OCI-LY1 (cell line): ENCODE measurements around the gene CD6.

ENCODE experiments used
- H2AFZ ChIP-seq: fragments of 200-600 bp; sonication (generic), shearing (Covaris generic); 2 replicates; pipeline ENCODE4 v1.6.0; 2014; ENCODE audit warnings: antibody characterized with exemption, mild to moderate bottlenecking, low read length
- H3F3A ChIP-seq: fragments of 200-600 bp; sonication (generic), shearing (Covaris generic); 2 replicates; pipeline ENCODE4 v1.6.0; 2014; ENCODE audit warnings: mild to moderate bottlenecking, antibody characterized with exemption, low read length, moderate library complexity; ENCODE audit not compliant: insufficient read depth
- H3K27ac ChIP-seq: fragments of 200-600 bp; sonication (generic); 2 replicates; pipeline ENCODE4 v1.5.1; 2014; ENCODE audit warnings: low read length, mixed run types, mild to moderate bottlenecking, low read depth; ENCODE audit not compliant: poor library complexity, severe bottlenecking
- H3K27me3 ChIP-seq: fragments of 200-600 bp; sonication (generic); 2 replicates; pipeline ENCODE4 v1.6.0; 2014; ENCODE audit warnings: antibody characterized with exemption, mild to moderate bottlenecking, low read length, moderate library complexity; ENCODE audit not compliant: insufficient read depth
- H3K36me3 ChIP-seq: fragments of 200-600 bp; sonication (generic); 2 replicates; pipeline ENCODE4 v1.6.1; 2014; ENCODE audit warnings: mild to moderate bottlenecking, antibody characterized with exemption, low read length, moderate library complexity, mixed read lengths; ENCODE audit not compliant: insufficient read depth
- H3K4me1 ChIP-seq: fragments of 200-600 bp; sonication (generic); 2 replicates; pipeline ENCODE4 v1.5.1; 2014; ENCODE audit warnings: mild to moderate bottlenecking, low read length, moderate library complexity; ENCODE audit not compliant: insufficient read depth, severe bottlenecking
- H3K4me2 ChIP-seq: fragments of 200-600 bp; sonication (generic), shearing (Covaris generic); 2 replicates; pipeline ENCODE4 v1.6.1; 2014; ENCODE audit warnings: low read length
- H3K4me3 ChIP-seq: fragments of 200-600 bp; sonication (generic); 2 replicates; pipeline ENCODE4 v1.5.1; 2014; ENCODE audit warnings: low read length, low read depth, mild to moderate bottlenecking, mixed read lengths; ENCODE audit not compliant: poor library complexity, severe bottlenecking
- H3K79me2 ChIP-seq: fragments of 200-600 bp; shearing (Covaris generic); 2 replicates; pipeline ENCODE4 v1.6.1; 2016; ENCODE audit warnings: mixed run types, low read length, mixed read lengths; ENCODE audit not compliant: insufficient read depth
- H3K9ac ChIP-seq: fragments of 200-600 bp; sonication (generic), shearing (Covaris generic); 2 replicates; pipeline ENCODE4 v1.6.1; 2014; ENCODE audit warnings: mild to moderate bottlenecking, low read length, mixed read lengths
- H3K9me2 ChIP-seq: fragments of 200-600 bp; sonication (generic), shearing (Covaris generic); 2 replicates; pipeline ENCODE4 v1.6.1; 2014; ENCODE audit warnings: low read depth, mild to moderate bottlenecking, low read length, mixed read lengths
- H3K9me3 ChIP-seq: fragments of 200-600 bp; shearing (Covaris generic); 2 replicates; pipeline ENCODE4 v1.6.1; 2014; ENCODE audit warnings: low read length, mixed read lengths
- H4K20me1 ChIP-seq: fragments of 200-600 bp; sonication (generic), shearing (Covaris generic); 2 replicates; pipeline ENCODE4 v1.6.0; 2016; ENCODE audit warnings: mild to moderate bottlenecking, low read length; ENCODE audit not compliant: insufficient read depth
- CTCF ChIP-seq: fragments of 200-600 bp; sonication (generic), shearing (Covaris generic); IDR thresholded peaks from 2 replicates; pipeline ENCODE4 v1.5.1; 2017; ENCODE audit warnings: mild to moderate bottlenecking, antibody characterized with exemption, low read length, moderate library complexity, mixed read lengths
- EZH2 ChIP-seq: fragments of 200-600 bp; sonication (generic), shearing (Covaris generic); IDR thresholded peaks from 2 replicates; pipeline ENCODE4 v1.8.0; 2017; ENCODE audit warnings: borderline replicate concordance, mixed run types, mild to moderate bottlenecking, antibody characterized with exemption, low read length, moderate library complexity, mixed read lengths

CD6 gene

GRCh38 chr11:60996381-60997138 lies 25.1 kb downstream of the CD6 start:
- Histone ChIP-seq H3K79me2 (no peaks in the 10 kb centered on the region), H3F3A (no peaks in the 10 kb centered on the region), H3K27me3 (no peaks in the 10 kb centered on the region; the same call in 1 of the 2 replicates), H3K4me3 (no peak overlapping the region), H3K9me2 (no peaks in the 10 kb centered on the region), H4K20me1 (no peaks in the 10 kb centered on the region), H3K4me1 (no peaks in the 10 kb centered on the region), H3K9ac (no peak overlapping the region), H3K4me2 (no peak overlapping the region), H2AFZ (no peak overlapping the region), H3K27ac (no peak overlapping the region), H3K9me3 (no peaks in the 10 kb centered on the region), H3K36me3 (no peaks in the 10 kb centered on the region)
- TF ChIP-seq EZH2 (no peak), CTCF (no peak)

- no peak overlapping the region for H3K4me2 ChIP-seq
- H3K27ac ChIP-seq, result no peak overlapping the region
- peaks cover 5% of the 10 kb centered on the region for H3K4me1 ChIP-seq
- no peak for TF ChIP-seq CTCF
- TF ChIP-seq EZH2, result no peak
- H3K9me3 ChIP-seq, result no peaks in the 10 kb centered on the region
- H3K4me3 ChIP-seq, result no peak overlapping the region
- H3K79me2 ChIP-seq, result no peaks in the 10 kb centered on the region
- H3K27me3 ChIP-seq, result no peaks in the 10 kb centered on the region; the same call in 1 of the 2 replicates
- H3K9me2 ChIP-seq, result no peaks in the 10 kb centered on the region
- no peak overlapping the region for H3K9ac ChIP-seq
- no peaks in the 10 kb centered on the region for H4K20me1 ChIP-seq
- no peak overlapping the region for H2AFZ ChIP-seq
- H3F3A ChIP-seq, result no peaks in the 10 kb centered on the region
- no peaks in the 10 kb centered on the region for H3K36me3 ChIP-seq
Observed at GRCh38 chr11:61000426-61000825, 28.9 kb downstream of the CD6 start.

GRCh38 chr11:61001931-61002330 lies 30.5 kb downstream of the CD6 start:
- Histone ChIP-seq H3K4me2 (no peak overlapping the region), H3K27ac (no peak overlapping the region), H3K9ac (no peak overlapping the region), H3K4me3 (no peak overlapping the region), H3K4me1 (peaks cover 5% of the 10 kb centered on the region), H3K9me2 (no peaks in the 10 kb centered on the region), H4K20me1 (no peaks in the 10 kb centered on the region), H2AFZ (no peak overlapping the region), H3K79me2 (no peaks in the 10 kb centered on the region), H3F3A (no peaks in the 10 kb centered on the region), H3K9me3 (no peaks in the 10 kb centered on the region), H3K27me3 (no peaks in the 10 kb centered on the region; the same call in 1 of the 2 replicates), H3K36me3 (no peaks in the 10 kb centered on the region)
- TF ChIP-seq EZH2 (no peak), CTCF (no peak)
